Measurements from ENCODE around the gene C14orf93. TPM values are rescaled to one million over a fixed set of nuclear protein-coding genes. Genes with fewer than 3 reads are reported as not detected.

C14orf93 gene
- total and polyA plus RNA-seq, 2 experiments from 2014 or later: 6.7 to 26.3 TPM

DNA sequence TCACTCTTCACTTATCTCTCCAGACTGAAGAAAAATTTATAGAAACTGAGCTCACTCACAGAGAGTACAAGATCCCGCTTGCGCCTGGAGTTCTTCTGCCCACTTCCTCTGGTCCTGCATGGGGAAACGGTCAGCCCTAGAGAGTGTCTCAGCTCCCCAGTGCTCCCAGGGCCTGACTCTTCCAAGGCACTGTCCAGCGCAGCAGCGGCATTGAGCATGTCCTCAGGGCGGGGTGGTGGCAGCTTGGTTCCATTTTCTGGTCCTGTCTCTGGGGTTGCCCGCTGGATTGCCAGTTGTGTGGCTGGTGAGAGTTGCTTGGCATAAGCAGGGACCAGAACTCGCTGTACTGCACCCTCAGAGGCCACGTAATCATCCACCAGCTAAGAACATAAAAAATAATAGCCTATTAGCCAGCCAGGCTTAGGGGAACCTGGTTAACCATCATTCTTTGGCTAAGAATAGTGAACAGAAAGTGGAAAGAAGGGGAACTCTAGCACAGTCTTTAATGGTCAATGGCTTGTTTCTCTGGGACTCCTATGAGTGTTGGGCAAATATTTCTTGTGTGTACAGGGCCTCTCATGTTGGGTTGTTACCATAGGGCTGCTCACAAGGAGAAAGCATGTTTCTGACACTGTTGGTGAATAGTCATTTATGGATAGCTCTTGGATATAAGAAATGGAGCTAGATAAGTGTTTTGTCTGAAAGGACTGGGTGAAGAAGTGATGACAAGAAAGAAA is 13.9 kb downstream of the C14orf93 start:
- no peaks in the 10 kb centered on the region for H3K9me3 ChIP-seq (ENCODE audit: low read depth)
- H3K27ac ChIP-seq: no peak overlapping the region
- H3K27me3 ChIP-seq: no peaks in the 10 kb centered on the region
- DNase-seq (ENCODE audit: low read depth in 1 of 2, low spot score in 1 of 2): no peak
- no peak overlapping the region for H3K4me3 ChIP-seq
- peaks cover 9% of the 10 kb centered on the region for H3K4me1 ChIP-seq (ENCODE audit: low read depth)
- TF ChIP-seq, protein P1, sequence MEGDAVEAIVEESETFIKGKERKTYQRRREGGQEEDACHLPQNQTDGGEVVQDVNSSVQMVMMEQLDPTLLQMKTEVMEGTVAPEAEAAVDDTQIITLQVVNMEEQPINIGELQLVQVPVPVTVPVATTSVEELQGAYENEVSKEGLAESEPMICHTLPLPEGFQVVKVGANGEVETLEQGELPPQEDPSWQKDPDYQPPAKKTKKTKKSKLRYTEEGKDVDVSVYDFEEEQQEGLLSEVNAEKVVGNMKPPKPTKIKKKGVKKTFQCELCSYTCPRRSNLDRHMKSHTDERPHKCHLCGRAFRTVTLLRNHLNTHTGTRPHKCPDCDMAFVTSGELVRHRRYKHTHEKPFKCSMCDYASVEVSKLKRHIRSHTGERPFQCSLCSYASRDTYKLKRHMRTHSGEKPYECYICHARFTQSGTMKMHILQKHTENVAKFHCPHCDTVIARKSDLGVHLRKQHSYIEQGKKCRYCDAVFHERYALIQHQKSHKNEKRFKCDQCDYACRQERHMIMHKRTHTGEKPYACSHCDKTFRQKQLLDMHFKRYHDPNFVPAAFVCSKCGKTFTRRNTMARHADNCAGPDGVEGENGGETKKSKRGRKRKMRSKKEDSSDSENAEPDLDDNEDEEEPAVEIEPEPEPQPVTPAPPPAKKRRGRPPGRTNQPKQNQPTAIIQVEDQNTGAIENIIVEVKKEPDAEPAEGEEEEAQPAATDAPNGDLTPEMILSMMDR (IDR thresholded peaks at IDR 0.05; ENCODE audit: low read depth, low read length): no peak
- H3K36me3 ChIP-seq: no peaks in the 10 kb centered on the region

DNA sequence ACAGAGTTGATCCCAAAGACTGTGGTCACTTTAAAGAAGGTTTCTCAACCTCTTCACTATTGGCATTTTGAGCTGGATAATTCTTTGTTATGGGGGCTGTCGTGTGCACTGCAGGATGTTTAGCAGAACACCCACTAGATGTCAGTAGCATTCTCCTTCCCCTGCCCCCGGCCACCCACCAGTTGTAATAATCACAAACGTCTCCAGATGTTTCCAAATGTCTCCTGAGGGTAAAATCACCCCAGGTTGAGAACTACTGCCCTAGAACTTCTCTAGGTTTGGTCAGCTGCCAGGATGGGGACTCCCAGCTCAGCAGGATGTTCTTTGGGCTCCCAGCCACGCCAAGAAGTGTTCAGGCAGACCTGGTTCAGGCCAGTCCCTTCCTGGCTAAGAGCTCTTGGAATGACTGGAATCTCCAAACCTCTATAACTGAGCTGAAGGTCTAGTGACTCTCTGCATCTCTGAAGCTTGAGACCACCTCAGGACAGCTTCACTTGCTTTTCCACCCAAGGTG is 15.1 kb downstream of the C14orf93 start:
- TF ChIP-seq, protein P1 (IDR thresholded peaks at IDR 0.05; ENCODE audit: low read depth, low read length): peak; percentile 66
- no peak overlapping the region for H3K4me3 ChIP-seq
- peaks cover 6% of the 10 kb centered on the region for H3K4me1 ChIP-seq (ENCODE audit: low read depth)
- H3K9me3 ChIP-seq (ENCODE audit: low read depth): no peaks in the 10 kb centered on the region
- peak; percentile 49 to 76 for DNase-seq (ENCODE audit: low read depth in 1 of 2, low spot score in 1 of 2)
- no peak overlapping the region for H3K27ac ChIP-seq
- no peaks in the 10 kb centered on the region for H3K27me3 ChIP-seq
- H3K36me3 ChIP-seq: no peaks in the 10 kb centered on the region

DNA sequence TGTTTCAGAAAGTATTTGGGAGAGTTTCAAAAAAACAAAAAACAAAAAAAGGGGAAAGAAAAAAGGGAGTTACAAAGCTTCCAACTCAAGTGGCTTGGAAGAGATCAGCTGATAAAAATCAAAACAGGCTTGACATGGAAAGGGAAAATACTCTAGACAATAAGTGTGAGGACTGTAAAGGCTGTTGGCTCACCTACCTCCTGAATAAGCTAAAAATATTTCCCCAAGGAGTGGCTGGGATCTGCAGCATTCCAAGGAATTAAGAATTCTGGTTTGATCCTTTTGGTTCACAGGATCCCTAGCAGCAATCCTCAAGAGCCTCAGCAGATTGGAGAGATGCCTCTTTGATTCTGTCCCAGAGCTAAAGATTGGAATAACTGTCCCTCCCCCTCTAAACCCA is 16.4 kb downstream of the C14orf93 start:
- peaks cover 3% of the 10 kb centered on the region for H3K4me1 ChIP-seq (ENCODE audit: low read depth)
- no peak for DNase-seq (ENCODE audit: low read depth in 1 of 2, low spot score in 1 of 2)
- H3K27me3 ChIP-seq: no peaks in the 10 kb centered on the region
- TF ChIP-seq, protein P1 (IDR thresholded peaks at IDR 0.05; ENCODE audit: low read depth, low read length): no peak
- H3K9me3 ChIP-seq (ENCODE audit: low read depth): no peaks in the 10 kb centered on the region
- H3K4me3 ChIP-seq: no peak overlapping the region
- H3K36me3 ChIP-seq: no peaks in the 10 kb centered on the region
- H3K27ac ChIP-seq: no peak overlapping the region

DNA sequence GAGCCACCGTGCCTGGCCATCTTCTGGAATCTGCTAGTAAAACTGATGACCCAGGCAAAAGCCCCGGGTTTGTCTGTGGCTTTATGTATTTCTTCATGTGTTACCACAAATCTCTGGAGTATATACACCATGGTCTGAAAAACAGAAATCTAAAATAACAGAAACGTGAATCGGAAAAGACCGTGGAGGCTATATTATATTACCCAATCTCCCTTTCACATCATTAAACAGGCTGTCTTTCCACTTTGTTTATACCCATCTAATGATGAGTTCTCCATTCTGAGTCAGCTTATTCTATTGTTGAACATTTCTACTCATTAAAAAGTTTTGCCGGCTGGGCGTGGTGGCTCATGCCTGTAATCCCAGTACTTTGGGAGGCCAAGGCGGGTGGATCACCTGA is 18.1 kb downstream of the C14orf93 start:
- DNase-seq (ENCODE audit: low read depth in 1 of 2, low spot score in 1 of 2): no peak
- no peaks in the 10 kb centered on the region for H3K9me3 ChIP-seq (ENCODE audit: low read depth)
- H3K27me3 ChIP-seq: no peaks in the 10 kb centered on the region
- H3K27ac ChIP-seq: no peak overlapping the region
- H3K36me3 ChIP-seq: no peaks in the 10 kb centered on the region
- TF ChIP-seq, protein P1 (IDR thresholded peaks at IDR 0.05; ENCODE audit: low read depth, low read length): no peak
- H3K4me3 ChIP-seq: no peak overlapping the region
- peaks cover 3% of the 10 kb centered on the region for H3K4me1 ChIP-seq (ENCODE audit: low read depth)

DNA sequence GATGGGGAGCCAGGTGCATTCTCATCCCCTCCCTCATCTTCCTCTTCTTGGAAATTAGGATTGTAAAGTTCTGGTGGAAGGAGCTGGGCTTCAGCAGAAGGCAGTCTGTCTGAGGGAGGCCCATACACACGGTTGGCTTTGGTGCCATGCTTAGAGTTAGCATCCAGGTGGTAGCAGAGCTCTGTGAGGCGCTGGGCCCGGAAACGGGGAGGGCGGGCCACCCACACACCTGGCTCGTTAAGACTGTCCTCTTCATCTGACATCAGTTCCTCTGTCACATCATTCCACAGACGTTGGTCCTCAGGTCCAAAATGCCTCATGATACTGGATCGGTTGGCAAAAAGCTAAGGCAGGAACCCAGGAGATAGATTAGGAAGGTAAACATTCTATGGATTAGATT is 22.7 kb downstream of the C14orf93 start:
- no peak overlapping the region for H3K4me3 ChIP-seq
- no peaks in the 10 kb centered on the region for H3K36me3 ChIP-seq
- TF ChIP-seq, protein P1 (IDR thresholded peaks at IDR 0.05; ENCODE audit: low read depth, low read length): no peak

More for the DNA sequence above, 22.7 kb downstream of the C14orf93 start:
- Histone ChIP-seq H3K27ac (no peak overlapping the region), H3K27me3 (no peaks in the 10 kb centered on the region), H3K9me3 (ENCODE audit: low read depth) (no peaks in the 10 kb centered on the region), H3K4me1 (ENCODE audit: low read depth) (no peaks in the 10 kb centered on the region)
- no peak for DNase-seq (ENCODE audit: low read depth in 1 of 2, low spot score in 1 of 2)
